ENCODE measurements around the gene CELSR1.

GRCh38 chr22:46551321-46551720 lies 13.9 kb upstream of the CELSR1 start:
- no peak for TF ChIP-seq CTCF (IDR thresholded peaks at IDR 0.05)
- TF ChIP-seq POLR2A (IDR thresholded peaks at IDR 0.05): no peak

All from vagina (tissue), 2 donors.